ENCODE results near the gene WDR48.

GRCh38 chr3:39063143-39063542 lies 11.3 kb downstream of the WDR48 start:
- TF ChIP-seq CTCF (IDR thresholded peaks at IDR 0.05) = no peak
- no peak for TF ChIP-seq POLR2A (IDR thresholded peaks at IDR 0.05)
- no peak for TF ChIP-seq POLR2AphosphoS5 (IDR thresholded peaks at IDR 0.05)
